ENCODE data around the gene VGF.
A peak's percentile ranks its signal among the peaks of the same experiment; 100 is the strongest.

Gene VGF

DNA sequence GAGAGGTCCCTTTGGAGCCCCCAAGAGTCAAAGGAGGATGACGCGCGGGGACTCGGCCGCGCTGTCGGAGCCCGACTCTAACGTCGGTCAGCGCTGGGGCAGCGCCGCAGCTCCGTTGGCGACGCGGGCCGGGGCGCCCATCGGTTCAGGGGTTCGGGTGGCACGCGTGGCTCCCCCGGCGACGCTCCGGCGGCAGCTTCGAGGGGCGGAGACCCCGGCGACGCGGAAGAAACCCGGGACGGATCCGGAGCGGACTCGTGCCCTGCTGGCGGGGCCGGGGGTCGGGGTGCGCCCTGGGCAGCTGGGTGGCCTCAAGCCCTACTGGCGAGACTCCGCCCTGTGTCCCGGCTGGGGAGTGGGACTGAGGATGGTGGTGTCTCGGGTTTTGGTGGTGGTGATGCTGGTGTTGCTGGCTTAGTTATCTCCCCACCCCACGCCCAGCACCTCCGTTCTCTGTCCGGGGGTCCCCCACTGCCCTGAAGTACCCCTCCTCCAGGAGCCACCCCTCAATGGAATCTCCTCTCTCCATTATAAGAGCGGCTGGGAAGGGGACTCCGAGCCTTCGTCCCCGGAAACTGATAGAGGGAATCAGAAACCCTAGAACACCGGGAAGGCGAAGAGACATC lies 14.9 kb upstream of the VGF start, which contains the start of gene NAT16:
Gene NAT16, minus strand, starts transcription at position 164 of the 626 bp plus-strand sequence. CDS start 5,486 bp downstream, outside the sequence.
- H3K9ac ChIP-seq (ENCODE audit: insufficient read length, low read depth) = peak within 1 kb of the TSS; percentile 56
- no peaks in the 10 kb centered on the region for H3K9me3 ChIP-seq (ENCODE audit: insufficient read depth, low read length)
- peaks cover 29% of the 10 kb centered on the region for H3K27me3 ChIP-seq (ENCODE audit: insufficient read depth, insufficient read length)
- H3K4me1 ChIP-seq (ENCODE audit: insufficient read depth, insufficient read length) = no peaks in the 10 kb centered on the region
- H3K36me3 ChIP-seq (ENCODE audit: insufficient read depth, insufficient read length, low read length) = no peaks in the 10 kb centered on the region
- TF ChIP-seq SUZ12 (IDR thresholded peaks at IDR 0.05; ENCODE audit: extremely low read depth, insufficient read depth, insufficient read length) = no peak
- TF ChIP-seq YY1 (IDR thresholded peaks at IDR 0.05; ENCODE audit: insufficient read depth, insufficient read length) = no peak
- TF ChIP-seq ZNF274 (IDR thresholded peaks at IDR 0.05; ENCODE audit: low read depth, low read length) = no peak
- H3K4me3 ChIP-seq (ENCODE audit: insufficient read length, low read depth) = peak within 1 kb of the TSS; percentile 46
- DNase-seq (ENCODE audit: low read depth, low spot score) = no peak

DNA sequence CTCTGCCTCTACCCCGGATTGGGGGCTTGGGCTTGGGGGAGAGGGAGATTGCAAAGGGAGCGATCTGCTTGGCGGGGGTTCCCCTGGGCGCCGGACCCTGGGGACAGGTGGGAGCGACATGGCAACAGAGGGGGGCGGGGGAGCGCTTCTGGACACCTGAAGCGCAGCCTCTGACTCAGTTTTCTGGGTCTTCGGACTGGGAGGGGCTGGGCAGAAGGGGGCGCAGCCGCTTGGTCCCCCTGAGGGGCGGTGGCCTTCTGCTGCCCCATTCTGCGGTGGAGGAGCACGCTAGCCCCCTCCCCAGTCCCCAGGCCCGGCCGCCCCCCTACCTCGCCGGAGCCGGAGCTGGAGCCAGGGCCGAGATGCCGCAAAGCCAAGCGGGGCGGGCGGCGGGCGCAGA lies 14.3 kb upstream of the VGF start:
- Histone ChIP-seq H3K4me3 (ENCODE audit: insufficient read length, low read depth) (peak overlapping the region; percentile 46), H3K36me3 (ENCODE audit: insufficient read depth, insufficient read length, low read length) (no peaks in the 10 kb centered on the region), H3K9ac (ENCODE audit: insufficient read length, low read depth) (peak overlapping the region; percentile 56), H3K27me3 (ENCODE audit: insufficient read depth, insufficient read length) (peaks cover 29% of the 10 kb centered on the region), H3K9me3 (ENCODE audit: insufficient read depth, low read length) (no peaks in the 10 kb centered on the region), H3K4me1 (ENCODE audit: insufficient read depth, insufficient read length) (no peaks in the 10 kb centered on the region)
- TF ChIP-seq SUZ12 (IDR thresholded peaks at IDR 0.05; ENCODE audit: extremely low read depth, insufficient read depth, insufficient read length) (no peak), YY1 (IDR thresholded peaks at IDR 0.05; ENCODE audit: insufficient read depth, insufficient read length) (no peak), ZNF274 (IDR thresholded peaks at IDR 0.05; ENCODE audit: low read depth, low read length) (no peak)
- DNase-seq (ENCODE audit: low read depth, low spot score) = no peak

DNA sequence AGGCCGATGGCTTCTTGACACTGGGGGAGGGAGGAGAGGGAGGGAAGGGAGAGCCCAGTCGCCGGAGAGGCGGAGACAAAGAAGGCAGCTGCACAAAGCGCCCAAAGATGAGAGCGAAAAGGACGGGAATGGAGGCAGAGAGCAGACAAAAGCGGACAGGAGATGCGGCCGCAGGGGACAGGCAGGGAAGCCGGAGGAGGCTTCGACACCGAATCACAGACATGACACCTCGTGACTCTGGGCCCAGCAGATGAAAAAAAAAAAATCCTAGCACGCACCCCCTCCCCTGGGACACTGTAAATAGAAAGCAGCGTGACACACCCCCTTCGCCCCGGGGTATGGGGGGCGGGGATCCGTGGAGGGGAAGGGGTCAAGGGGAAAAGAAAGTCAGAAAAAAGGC lies 13.7 kb upstream of the VGF start:
- H3K4me1 ChIP-seq (ENCODE audit: insufficient read depth, insufficient read length) = peaks cover 1% of the 10 kb centered on the region
- TF ChIP-seq ZNF274 (IDR thresholded peaks at IDR 0.05; ENCODE audit: low read depth, low read length) (no peak), YY1 (IDR thresholded peaks at IDR 0.05; ENCODE audit: insufficient read depth, insufficient read length) (no peak), SUZ12 (IDR thresholded peaks at IDR 0.05; ENCODE audit: extremely low read depth, insufficient read depth, insufficient read length) (no peak)
- DNase-seq (ENCODE audit: low read depth, low spot score) = no peak
- H3K27me3 ChIP-seq (ENCODE audit: insufficient read depth, insufficient read length) = peaks cover 34% of the 10 kb centered on the region
- no peaks in the 10 kb centered on the region for H3K36me3 ChIP-seq (ENCODE audit: insufficient read depth, insufficient read length, low read length)
- H3K9me3 ChIP-seq (ENCODE audit: insufficient read depth, low read length) = no peaks in the 10 kb centered on the region
- no peak overlapping the region for H3K9ac ChIP-seq (ENCODE audit: insufficient read length, low read depth)
- peak overlapping the region; percentile 3 for H3K4me3 ChIP-seq (ENCODE audit: insufficient read length, low read depth)

DNA sequence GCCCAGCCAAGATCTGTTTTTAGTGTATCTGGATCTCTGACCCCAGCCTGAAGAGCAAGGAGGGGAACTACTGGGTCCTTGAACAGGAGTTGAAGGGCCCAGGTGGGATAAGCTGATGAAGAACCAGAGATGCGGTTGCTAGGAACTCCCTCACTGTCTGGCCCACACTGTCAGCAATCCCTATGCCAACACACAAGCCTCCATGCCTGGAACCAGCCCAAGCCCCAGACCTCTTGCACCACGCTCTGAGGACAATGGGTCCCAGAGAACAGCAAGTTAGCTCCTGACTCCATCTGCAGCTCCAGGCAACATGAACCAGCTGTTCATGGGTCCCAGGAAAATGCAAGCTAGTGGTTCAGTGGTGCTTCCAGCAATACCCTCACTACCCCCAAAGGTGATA lies 12.3 kb upstream of the VGF start:
- peaks cover 49% of the 10 kb centered on the region for H3K27me3 ChIP-seq (ENCODE audit: insufficient read depth, insufficient read length)

DNA sequence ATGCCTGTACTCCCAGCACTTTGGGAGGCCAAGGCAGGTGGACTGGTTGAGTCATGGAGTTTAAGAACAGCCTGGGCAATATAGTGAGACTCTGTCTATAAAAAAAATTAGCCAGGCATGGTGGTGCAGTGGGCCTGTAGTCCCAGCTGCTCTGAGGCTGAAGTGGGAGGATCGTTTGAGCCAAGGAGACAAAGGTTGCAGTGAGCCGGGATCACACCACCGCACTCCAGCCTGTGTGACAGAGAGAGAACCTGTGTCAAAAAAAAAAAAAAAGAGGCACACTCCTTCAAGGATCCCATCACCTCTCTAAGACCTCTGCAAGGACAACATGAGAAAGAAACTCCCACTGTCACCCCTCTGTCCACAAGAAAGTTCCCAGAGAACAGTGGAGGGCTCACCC lies 10.3 kb upstream of the VGF start:
- H3K4me3 ChIP-seq (ENCODE audit: insufficient read length, low read depth) = no peak overlapping the region
- no peak for TF ChIP-seq SUZ12 (IDR thresholded peaks at IDR 0.05; ENCODE audit: extremely low read depth, insufficient read depth, insufficient read length)
- no peak for TF ChIP-seq ZNF274 (IDR thresholded peaks at IDR 0.05; ENCODE audit: low read depth, low read length)
- TF ChIP-seq YY1 (IDR thresholded peaks at IDR 0.05; ENCODE audit: insufficient read depth, insufficient read length) = no peak
- peaks cover 17% of the 10 kb centered on the region for H3K4me1 ChIP-seq (ENCODE audit: insufficient read depth, insufficient read length)
- no peak overlapping the region for H3K9ac ChIP-seq (ENCODE audit: insufficient read length, low read depth)
- peaks cover 65% of the 10 kb centered on the region for H3K27me3 ChIP-seq (ENCODE audit: insufficient read depth, insufficient read length)
- DNase-seq (ENCODE audit: low read depth, low spot score) = no peak
- H3K9me3 ChIP-seq (ENCODE audit: insufficient read depth, low read length) = no peaks in the 10 kb centered on the region
- no peaks in the 10 kb centered on the region for H3K36me3 ChIP-seq (ENCODE audit: insufficient read depth, insufficient read length, low read length)

More for the DNA sequence above, 12.3 kb upstream of the VGF start:
- Histone ChIP-seq H3K36me3 (ENCODE audit: insufficient read depth, insufficient read length, low read length) (no peaks in the 10 kb centered on the region), H3K4me1 (ENCODE audit: insufficient read depth, insufficient read length) (peaks cover 5% of the 10 kb centered on the region), H3K9me3 (ENCODE audit: insufficient read depth, low read length) (no peaks in the 10 kb centered on the region), H3K9ac (ENCODE audit: insufficient read length, low read depth) (no peak overlapping the region), H3K4me3 (ENCODE audit: insufficient read length, low read depth) (no peak overlapping the region)
- DNase-seq (ENCODE audit: low read depth, low spot score) = no peak
- TF ChIP-seq SUZ12 (IDR thresholded peaks at IDR 0.05; ENCODE audit: extremely low read depth, insufficient read depth, insufficient read length) (no peak), ZNF274 (IDR thresholded peaks at IDR 0.05; ENCODE audit: low read depth, low read length) (no peak), YY1 (IDR thresholded peaks at IDR 0.05; ENCODE audit: insufficient read depth, insufficient read length) (no peak)

DNA sequence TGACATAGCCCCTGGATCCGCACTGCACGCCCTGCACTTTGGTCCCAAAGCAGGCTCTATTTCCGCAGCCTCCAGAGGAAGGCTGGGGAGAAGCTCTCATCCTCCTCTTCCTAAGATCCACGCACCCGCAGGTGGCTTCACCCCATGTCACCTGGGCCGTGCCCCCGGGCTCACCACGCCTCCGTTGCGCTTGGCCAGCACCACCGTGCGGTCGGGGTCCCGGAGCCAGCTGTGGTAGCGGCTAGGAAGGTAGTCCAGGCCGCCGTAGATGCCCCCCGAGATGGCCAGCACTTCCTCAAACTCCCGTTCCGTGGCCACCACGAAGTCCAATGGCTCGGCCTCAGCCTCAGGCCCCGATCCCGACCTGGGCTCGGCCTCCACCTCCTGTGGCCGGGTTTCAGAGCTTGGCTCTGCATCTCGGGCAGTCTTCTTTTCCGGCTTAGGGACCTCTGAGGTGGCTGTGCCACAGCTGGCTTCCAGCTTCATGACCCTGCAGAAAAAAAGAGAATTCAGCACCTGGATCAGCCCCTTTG lies 9.0 kb upstream of the VGF start:
- Histone ChIP-seq H3K36me3 (ENCODE audit: insufficient read depth, insufficient read length, low read length) (no peaks in the 10 kb centered on the region), H3K4me1 (ENCODE audit: insufficient read depth, insufficient read length) (peaks cover 21% of the 10 kb centered on the region), H3K9ac (ENCODE audit: insufficient read length, low read depth) (peak overlapping the region; percentile 4), H3K9me3 (ENCODE audit: insufficient read depth, low read length) (no peaks in the 10 kb centered on the region), H3K4me3 (ENCODE audit: insufficient read length, low read depth) (no peak overlapping the region), H3K27me3 (ENCODE audit: insufficient read depth, insufficient read length) (peaks cover 66% of the 10 kb centered on the region)
- TF ChIP-seq ZNF274 (IDR thresholded peaks at IDR 0.05; ENCODE audit: low read depth, low read length) (no peak), SUZ12 (IDR thresholded peaks at IDR 0.05; ENCODE audit: extremely low read depth, insufficient read depth, insufficient read length) (no peak), YY1 (IDR thresholded peaks at IDR 0.05; ENCODE audit: insufficient read depth, insufficient read length) (no peak)
- no peak for DNase-seq (ENCODE audit: low read depth, low spot score)

DNA sequence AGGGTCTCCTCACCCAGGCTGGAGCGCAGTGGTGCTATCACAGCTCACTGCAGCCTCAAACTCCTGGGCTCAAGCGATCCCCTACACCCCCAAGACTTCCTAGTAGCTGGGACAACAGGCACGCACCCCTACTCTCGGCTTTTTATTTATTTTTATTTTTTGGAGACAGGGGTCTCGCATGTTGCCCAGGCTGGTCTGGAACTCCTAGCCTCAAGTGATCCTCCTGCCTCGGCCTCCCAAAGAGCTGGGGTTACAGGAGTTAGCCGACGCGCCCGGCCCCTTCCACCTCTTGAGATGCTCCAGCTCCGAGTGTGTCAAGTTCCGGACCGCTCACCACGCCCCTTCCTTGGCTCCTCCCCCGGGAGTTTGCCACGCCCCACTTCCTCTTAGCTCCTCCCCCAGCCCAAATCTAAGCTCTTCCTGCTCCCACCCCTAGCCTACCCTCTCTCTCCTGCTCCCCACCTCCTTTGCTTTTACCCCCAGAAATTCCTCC lies 8.4 kb upstream of the VGF start:
- H3K27me3 ChIP-seq (ENCODE audit: insufficient read depth, insufficient read length) = peaks cover 72% of the 10 kb centered on the region
- peak overlapping the region; percentile 34 for H3K4me3 ChIP-seq (ENCODE audit: insufficient read length, low read depth)
- H3K9ac ChIP-seq (ENCODE audit: insufficient read length, low read depth) = no peak overlapping the region
- no peaks in the 10 kb centered on the region for H3K36me3 ChIP-seq (ENCODE audit: insufficient read depth, insufficient read length, low read length)
- H3K4me1 ChIP-seq (ENCODE audit: insufficient read depth, insufficient read length) = peaks cover 22% of the 10 kb centered on the region
- peak; percentile 82 for DNase-seq (ENCODE audit: low read depth, low spot score)
- H3K9me3 ChIP-seq (ENCODE audit: insufficient read depth, low read length) = no peaks in the 10 kb centered on the region
- TF ChIP-seq SUZ12 (IDR thresholded peaks at IDR 0.05; ENCODE audit: extremely low read depth, insufficient read depth, insufficient read length) (no peak), ZNF274 (IDR thresholded peaks at IDR 0.05; ENCODE audit: low read depth, low read length) (no peak), YY1 (IDR thresholded peaks at IDR 0.05; ENCODE audit: insufficient read depth, insufficient read length) (no peak)

All from NT2/D1 (cell line).